NCI-H1105 treated with DMSO at 0.1 percent for 48 hours (cell line): ENCODE results near the gene PER3.

Experiments used
- DNase-seq: peaks from one replicate; lab custom pipeline; 2025; lab: John Stamatoyannopoulos, UW

Gene PER3

DNA sequence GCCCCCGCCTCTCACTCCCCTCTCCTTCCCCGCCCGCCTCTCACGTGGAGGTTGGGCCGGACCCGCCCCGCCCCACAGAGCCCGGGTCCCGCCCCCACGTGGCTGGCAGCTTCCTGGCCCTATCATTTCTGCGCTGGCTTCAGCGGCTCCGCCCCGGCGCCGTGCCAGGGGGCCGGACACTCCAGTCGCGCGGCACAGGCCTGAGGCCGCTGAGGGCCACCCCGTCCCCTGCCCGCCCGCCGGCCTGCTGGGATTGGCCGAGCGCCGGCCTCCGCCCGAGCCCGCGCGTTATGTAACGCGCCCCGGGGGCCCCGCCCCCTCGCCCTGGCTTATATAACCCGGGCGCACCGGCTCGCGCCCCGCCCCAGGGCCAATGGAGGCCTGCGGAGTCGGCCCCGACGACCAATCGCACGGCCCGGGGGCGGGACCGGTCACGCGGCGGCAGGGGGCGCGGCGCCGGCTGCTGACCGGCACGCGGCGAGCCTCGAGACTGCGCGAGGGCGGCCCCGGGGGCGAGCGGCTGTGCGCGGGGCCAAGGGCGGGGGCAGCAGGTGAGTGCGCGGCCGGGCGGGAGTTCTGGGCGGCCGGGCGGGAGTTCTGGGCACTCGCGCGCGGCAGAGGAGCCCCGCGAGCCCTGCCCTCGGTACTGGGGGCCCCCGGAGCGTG is at the start of gene PER3:
TSS of gene PER3 (plus strand) at position 466 of the 666 bp plus-strand sequence. CDS start 587 bp downstream, outside the sequence.
- peak; percentile 95 for DNase-seq

DNA sequence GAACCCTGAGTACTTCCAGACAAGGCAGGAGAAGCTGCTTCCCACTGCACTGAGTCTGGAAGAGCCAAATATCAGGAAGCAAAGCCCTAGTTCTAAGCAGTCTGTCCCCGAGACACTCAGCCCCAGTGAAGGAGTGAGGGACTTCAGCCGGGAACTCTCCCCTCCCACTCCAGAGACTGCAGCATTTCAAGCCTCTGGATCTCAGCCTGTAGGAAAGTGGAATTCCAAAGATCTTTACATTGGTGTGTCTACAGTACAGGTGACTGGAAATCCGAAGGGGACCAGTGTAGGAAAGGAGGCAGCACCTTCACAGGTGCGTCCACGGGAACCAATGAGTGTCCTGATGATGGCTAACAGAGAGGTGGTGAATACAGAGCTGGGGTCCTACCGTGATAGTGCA is 46.0 kb upstream of the PER3 start:
- no peak for DNase-seq

DNA sequence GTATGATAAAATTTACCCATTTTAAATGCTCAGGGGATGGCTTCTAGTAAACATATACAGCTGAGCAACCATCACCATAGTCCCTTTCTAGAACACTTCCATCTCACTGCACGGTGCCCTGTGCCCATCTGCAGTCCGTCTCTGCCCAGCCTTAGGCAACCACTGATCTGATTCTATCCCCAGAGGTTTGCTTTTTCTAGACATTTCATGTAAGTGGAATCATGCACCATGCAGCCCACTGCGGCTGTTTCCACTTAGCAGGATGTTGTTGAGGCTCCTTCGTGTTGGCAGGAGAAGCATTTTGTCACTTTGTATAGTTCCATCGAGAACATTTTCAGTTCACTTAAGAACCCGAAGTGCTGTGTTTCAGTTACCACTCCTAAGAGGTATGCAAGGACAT is 40.7 kb upstream of the PER3 start:
- DNase-seq: no peak

- no peak for DNase-seq
Observed at GRCh38 chr1:7744882-7745281, 39.2 kb upstream of the PER3 start.

DNA sequence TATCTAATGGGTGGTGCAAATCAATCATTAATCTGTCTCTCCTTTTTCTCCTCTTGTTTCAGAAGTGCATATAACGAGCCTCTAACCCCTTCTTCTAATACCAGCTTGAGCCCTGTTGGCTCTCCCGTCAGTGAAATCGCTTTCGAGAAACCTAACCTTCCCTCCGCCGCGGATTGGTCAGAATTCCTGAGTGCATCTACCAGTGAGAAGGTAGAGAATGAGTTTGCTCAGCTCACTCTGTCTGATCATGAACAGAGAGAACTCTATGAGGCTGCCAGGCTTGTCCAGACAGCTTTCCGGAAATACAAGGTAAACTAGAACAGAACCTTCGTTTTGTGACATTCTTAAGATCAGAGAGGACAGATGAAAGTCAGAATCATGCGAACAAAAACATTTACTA is 38.3 kb upstream of the PER3 start:
- DNase-seq: no peak

- no peak for DNase-seq
Observed at GRCh38 chr1:7747605-7748004, 36.5 kb upstream of the PER3 start.

- DNase-seq: no peak
Observed at GRCh38 chr1:7749126-7749525, 35.0 kb upstream of the PER3 start.

GRCh38 chr1:7751174-7751573 is 32.9 kb upstream of the PER3 start:
- DNase-seq: no peak

DNA sequence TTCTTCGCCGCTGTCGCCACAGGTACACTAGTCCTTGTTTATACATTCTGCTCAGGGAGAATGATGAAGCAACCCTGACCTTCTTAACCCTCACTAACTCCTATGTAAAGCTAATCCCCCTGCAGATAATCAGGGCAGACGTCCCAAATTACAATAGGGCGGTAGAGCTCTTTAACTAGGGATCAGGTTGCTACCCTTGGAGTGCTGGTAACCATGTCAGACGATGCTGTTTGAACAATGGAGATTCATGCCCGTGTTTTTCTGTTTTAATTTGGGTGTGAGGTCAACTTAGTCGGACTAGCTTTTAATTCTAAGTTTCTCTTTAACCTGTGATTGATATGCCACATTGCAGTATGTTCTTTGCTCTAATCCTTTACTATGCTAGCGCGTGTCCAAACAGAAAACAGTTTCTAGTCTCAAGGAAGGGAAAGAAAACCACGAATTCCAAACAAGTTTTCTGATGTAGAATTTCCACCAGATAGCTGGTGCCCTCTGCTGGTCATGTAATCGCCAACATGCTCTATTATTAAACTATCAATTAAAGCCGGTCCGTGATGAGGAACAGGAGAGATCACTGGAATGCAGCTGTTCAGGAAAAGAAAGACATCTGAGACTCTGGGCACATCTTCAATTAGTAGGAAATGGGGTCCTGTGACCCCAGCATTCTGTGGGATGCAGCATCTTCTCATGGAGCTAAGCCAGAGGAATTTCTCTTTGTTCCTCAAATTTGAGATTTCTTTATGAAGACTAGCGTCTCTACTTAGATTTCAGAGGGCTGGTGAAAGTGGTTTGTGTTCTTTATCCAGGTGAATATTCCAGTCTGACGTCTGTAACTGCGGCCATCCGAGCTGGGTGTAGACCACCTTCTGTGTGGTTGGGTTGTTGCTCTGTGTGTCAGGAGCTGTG is 31.3 kb upstream of the PER3 start:
- peak; percentile 84 for DNase-seq

GRCh38 chr1:7753641-7754040 is 30.4 kb upstream of the PER3 start:
- DNase-seq: no peak

DNA sequence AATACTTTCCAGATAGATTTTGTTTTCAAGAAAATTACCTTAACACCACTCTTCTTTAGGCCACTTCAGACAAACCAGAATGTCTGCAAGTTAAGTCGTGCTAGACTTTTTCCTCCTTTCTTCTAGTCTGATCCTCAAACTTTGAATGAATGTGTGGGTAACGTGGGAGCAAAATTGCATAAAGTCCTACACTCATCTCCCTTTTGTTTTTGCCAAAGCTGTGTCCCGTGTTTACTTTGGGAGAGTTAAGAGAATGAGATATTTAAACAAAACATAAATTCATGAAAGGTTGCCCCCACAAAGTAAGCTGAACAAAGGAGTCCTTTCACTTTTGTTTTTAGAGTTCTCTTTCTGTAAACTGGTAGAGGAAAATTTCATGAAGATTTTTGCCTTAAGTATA is 29.9 kb upstream of the PER3 start:
- DNase-seq: no peak

DNA sequence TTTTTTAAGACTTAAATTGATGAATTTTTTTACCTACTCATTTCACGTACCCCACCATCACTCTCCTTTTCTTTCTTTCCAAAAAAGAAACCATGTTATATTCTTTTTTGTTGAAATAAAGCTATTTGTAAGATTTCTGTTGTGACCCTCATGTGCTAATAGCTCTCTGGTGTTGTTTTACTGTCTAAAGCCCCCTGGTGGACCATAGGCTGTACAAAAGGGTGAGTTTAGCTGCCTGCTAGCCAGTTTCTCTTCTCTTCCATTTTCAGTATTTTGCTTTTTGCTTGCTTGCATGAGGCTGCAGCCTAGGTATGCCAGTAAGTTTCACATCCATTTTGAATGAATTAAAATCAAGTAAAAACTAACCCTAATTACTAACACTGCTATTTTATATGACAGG is 28.6 kb upstream of the PER3 start:
- DNase-seq: no peak

GRCh38 chr1:7760245-7760644 is 23.8 kb upstream of the PER3 start:
- no peak for DNase-seq

DNA sequence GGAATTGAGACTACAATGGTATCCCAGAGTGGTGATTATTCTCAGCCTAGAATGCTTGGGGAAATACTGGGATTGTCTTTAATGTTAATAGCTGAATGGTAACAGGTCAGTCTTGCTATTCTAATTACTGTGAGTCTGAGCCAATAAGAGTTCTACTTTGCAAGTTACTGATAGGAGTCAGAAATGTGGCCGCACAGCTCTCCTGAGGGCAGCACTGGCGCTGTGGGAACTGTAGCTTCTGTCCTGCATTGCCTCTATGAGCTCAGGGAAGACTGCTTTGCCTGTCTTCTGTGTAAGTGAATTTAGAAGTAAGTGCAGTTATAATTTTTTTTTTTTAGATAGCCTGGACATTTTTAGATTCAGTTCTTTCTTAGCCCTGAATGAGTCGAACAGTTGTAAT is 23.0 kb upstream of the PER3 start:
- no peak for DNase-seq

- no peak for DNase-seq
Observed at GRCh38 chr1:7767176-7767575, 16.9 kb upstream of the PER3 start.

GRCh38 chr1:7768583-7768982 is 15.5 kb upstream of the PER3 start:
- DNase-seq: no peak

- DNase-seq: no peak
Observed at GRCh38 chr1:7769673-7770412, 14.2 kb upstream of the PER3 start.

GRCh38 chr1:7770669-7770996 is 13.5 kb upstream of the PER3 start:
- DNase-seq: no peak

DNA sequence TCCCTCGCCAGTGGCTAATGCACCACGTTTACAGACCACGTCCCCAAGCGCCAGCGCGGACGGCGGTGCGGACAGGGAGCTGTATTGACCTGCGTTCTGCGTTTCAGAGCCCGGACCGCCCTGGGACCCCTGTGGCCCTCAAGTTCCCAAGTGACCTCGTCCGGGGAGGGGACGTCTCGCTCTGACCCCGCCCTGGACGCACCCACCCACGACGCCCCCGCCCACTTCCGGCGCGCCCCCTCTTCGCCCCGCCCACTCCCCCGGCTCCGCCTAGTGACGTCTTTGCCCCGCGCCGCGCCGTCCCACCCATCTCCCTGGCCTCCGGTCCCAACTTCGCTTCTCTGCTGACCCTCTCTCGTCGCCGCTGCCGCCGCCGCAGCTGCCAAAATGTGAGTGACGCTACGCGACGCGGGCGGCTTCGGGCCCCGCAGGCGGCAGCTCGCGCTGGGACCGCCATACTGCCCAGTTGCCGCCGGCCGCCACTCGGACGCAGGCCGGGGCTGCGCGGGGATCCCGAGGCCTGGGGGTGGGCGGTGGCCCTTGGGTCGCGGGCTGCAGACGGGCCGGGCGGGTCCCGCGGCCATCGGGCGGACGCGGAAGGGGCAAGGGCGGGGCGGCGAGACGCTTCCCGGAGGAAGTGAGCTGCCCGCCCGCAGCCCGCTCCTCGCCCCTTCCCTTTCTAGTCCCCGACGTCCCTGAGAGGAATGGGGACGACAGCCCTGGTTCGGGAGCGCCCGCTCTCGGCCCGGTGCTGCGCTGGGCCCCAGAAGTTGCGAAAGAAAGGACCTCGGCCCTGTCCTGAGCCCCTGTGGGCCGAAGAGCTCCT is 12.9 kb upstream of the PER3 start, which contains the start of gene VAMP3:
TSS of gene VAMP3 (plus strand) at position 300 of the 826 bp plus-strand sequence. CDS start at position 388, 88 bp downstream.
- DNase-seq: peak; percentile 65

- no peak for DNase-seq
Observed at GRCh38 chr1:7771823-7772299, 12.2 kb upstream of the PER3 start.

GRCh38 chr1:7777591-7777990 is 6.5 kb upstream of the PER3 start:
- DNase-seq: no peak
